Testis (tissue), 2 donors: ENCODE results near the gene SMOC2.

ENCODE experiments used
- CTCF ChIP-seq, 3 experiments: fragments of 450-650 bp in 2 of 3; fragments of 200-600 bp in 1 of 3; sonication (generic) in 1 of 3; IDR thresholded peaks; one replicate each; pipeline ENCODE4 v1.5.1; 2016 to 2019; ENCODE audit warnings: antibody characterized with exemption in 3 of 3, mild to moderate bottlenecking in 2 of 3, moderate library complexity in 1 of 3
- POLR2A ChIP-seq: fragments of 450-650 bp; IDR thresholded peaks from one replicate; pipeline ENCODE4 v1.6.1; 2017; ENCODE audit warnings: antibody characterized with exemption, mild to moderate bottlenecking, moderate library complexity

GRCh38 chr6:168560126-168560525, 119.1 kb downstream of the SMOC2 start:
- TF ChIP-seq CTCF (IDR thresholded peaks at IDR 0.05), result no peak
- no peak for TF ChIP-seq POLR2A
